WTC11 (cell line): ENCODE measurements around the gene ZFAND3. TPM values are rescaled to one million over a fixed set of nuclear protein-coding genes. Genes with fewer than 3 reads are reported as not detected.

Experiments used
- ATAC-seq: fragments of 200-7000 bp; cut with Tn5 transposase; 2 replicates; pipeline ENCODE4 v1.10.0; 2021; ENCODE audit warnings: mild to moderate bottlenecking, moderate library complexity
- CTCF ChIA-PET: fragments of 300-600 bp; sonication (Branson Sonifier 250); formaldehyde crosslinking; loops from one replicate; lab custom pipeline; 2021; ENCODE audit warnings: antibody characterized with exemption; lab: Charles Lee
- POLR2A ChIA-PET: fragments of 350-600 bp; sonication (Branson Sonifier 250); formaldehyde crosslinking; loops from one replicate; lab custom pipeline; 2021; ENCODE audit warnings: antibody characterized with exemption; lab: Charles Lee
- DNase-seq: peaks from one replicate; pipeline ENCODE4 v3.0.0; 2021; ENCODE audit warnings: low spot score
- H3K27ac Mint-ChIP-seq: 2 replicates; pipeline ENCODE4 v1.8.0; 2021; ENCODE audit warnings: mixed read lengths
- H3K27me3 Mint-ChIP-seq: 2 replicates; pipeline ENCODE4 v1.8.0; 2021; ENCODE audit warnings: low read depth, mild to moderate bottlenecking, moderate library complexity, mixed read lengths
- H3K36me3 Mint-ChIP-seq: 2 replicates; pipeline ENCODE4 v1.8.0; 2021; ENCODE audit warnings: mixed read lengths
- H3K4me1 Mint-ChIP-seq: 2 replicates; pipeline ENCODE4 v1.8.0; 2022; ENCODE audit warnings: mixed read lengths
- H3K4me3 Mint-ChIP-seq: 2 replicates; pipeline ENCODE4 v1.8.0; 2021; ENCODE audit warnings: mild to moderate bottlenecking, moderate library complexity, mixed read lengths
- H3K9me3 Mint-ChIP-seq: 2 replicates; pipeline ENCODE4 v1.8.0; 2021; ENCODE audit warnings: mixed read lengths
- ATF6 ChIP-seq: sonication (generic); formaldehyde crosslinking; IDR thresholded peaks from 2 replicates; pipeline ENCODE4 v1.8.1; 2023; ENCODE audit warnings: mild to moderate bottlenecking, missing genetic modification reagents
- CBFB ChIP-seq: sonication (generic); formaldehyde crosslinking; IDR thresholded peaks from 2 replicates; pipeline ENCODE4 v1.8.1; 2022; ENCODE audit warnings: mild to moderate bottlenecking, low read depth, missing genetic modification reagents
- E2F1 ChIP-seq: sonication (generic); formaldehyde crosslinking; IDR thresholded peaks from 2 replicates; pipeline ENCODE4 v1.8.0; 2022; ENCODE audit warnings: mild to moderate bottlenecking, missing genetic modification reagents
- EMX1 ChIP-seq: fragments of 250-450 bp; sonication (Bioruptor Pico); IDR thresholded peaks from 2 replicates; pipeline ENCODE4 v1.8.0; 2021; ENCODE audit warnings: mild to moderate bottlenecking
- ETV6 ChIP-seq: sonication (generic); formaldehyde crosslinking; IDR thresholded peaks from 2 replicates; pipeline ENCODE4 v1.8.1; 2022; ENCODE audit warnings: mild to moderate bottlenecking, missing genetic modification reagents
- GABPB1 ChIP-seq: sonication (generic); formaldehyde crosslinking; IDR thresholded peaks from 2 replicates; pipeline ENCODE4 v1.8.1; 2023; ENCODE audit warnings: mild to moderate bottlenecking, missing genetic modification reagents
- NFE2L1 ChIP-seq: sonication (generic); formaldehyde crosslinking; IDR thresholded peaks from 2 replicates; pipeline ENCODE4 v1.8.1; 2023; ENCODE audit warnings: missing genetic modification reagents
- NFYB ChIP-seq: sonication (generic); formaldehyde crosslinking; conservative IDR thresholded peaks from 2 replicates; pipeline ENCODE4 v1.8.0; 2022; ENCODE audit warnings: low read depth, missing genetic modification reagents
- NR1H2 ChIP-seq: sonication (generic); formaldehyde crosslinking; IDR thresholded peaks from 2 replicates; pipeline ENCODE4 v1.9.0; 2021; ENCODE audit warnings: mild to moderate bottlenecking, moderate library complexity, missing genetic modification reagents
- PREB ChIP-seq: sonication (generic); formaldehyde crosslinking; IDR thresholded peaks from 2 replicates; pipeline ENCODE4 v1.8.1; 2022; ENCODE audit warnings: mild to moderate bottlenecking, missing genetic modification reagents, moderate library complexity, borderline replicate concordance
- SMAD4 ChIP-seq: sonication (generic); formaldehyde crosslinking; IDR thresholded peaks from 2 replicates; pipeline ENCODE4 v1.8.0; 2022; ENCODE audit warnings: mild to moderate bottlenecking, missing genetic modification reagents
- STAT6 ChIP-seq: sonication (generic); formaldehyde crosslinking; conservative IDR thresholded peaks from 2 replicates; pipeline ENCODE4 v1.8.1; 2023; ENCODE audit warnings: mild to moderate bottlenecking, low read depth, missing genetic modification reagents, moderate library complexity
- TEAD4 ChIP-seq: sonication (generic); formaldehyde crosslinking; IDR thresholded peaks from 2 replicates; pipeline ENCODE4 v1.8.0; 2022; ENCODE audit warnings: mild to moderate bottlenecking, missing genetic modification reagents
- TP53 ChIP-seq: sonication (generic); formaldehyde crosslinking; IDR thresholded peaks from 2 replicates; pipeline ENCODE4 v1.8.1; 2023; ENCODE audit warnings: mild to moderate bottlenecking, missing genetic modification reagents
- USF1 ChIP-seq: sonication (generic); formaldehyde crosslinking; IDR thresholded peaks from 2 replicates; pipeline ENCODE4 v1.8.0; 2022; ENCODE audit warnings: mild to moderate bottlenecking, missing genetic modification reagents
- ZNF396 ChIP-seq: fragments of 250-450 bp; sonication (Bioruptor Pico); IDR thresholded peaks from 2 replicates; pipeline ENCODE4 v1.8.0; 2021; ENCODE audit warnings: mild to moderate bottlenecking, moderate library complexity, borderline replicate concordance
- ZNF423 ChIP-seq: fragments of 250-450 bp; sonication (Bioruptor Pico); IDR thresholded peaks from 2 replicates; pipeline ENCODE4 v2.1.2; 2022; ENCODE audit warnings: mild to moderate bottlenecking, moderate library complexity
- total RNA-seq: library from RNA; stranded (reverse); gene quantifications from 3 replicates; pipeline ENCODE4 v1.2.3, GENCODE V29; 2021

ZFAND3 gene
- total RNA-seq, 1 experiment from 2014 or later, result 50.3 TPM

- no peak for TF ChIP-seq STAT6 (CRISPR knock-in tag)
Observed at GRCh38 chr6:37952027-37952426, 132.5 kb downstream of the ZFAND3 start (continued).

GRCh38 chr6:37954791-37955190 lies 135.3 kb downstream of the ZFAND3 start:
- no peak overlapping the region for H3K4me3 Mint-ChIP-seq

GRCh38 chr6:37956711-37957275 lies 137.3 kb downstream of the ZFAND3 start:
- ChIA-PET CTCF (no interaction called here), POLR2A (no interaction called here)
- Mint-ChIP-seq H3K9me3 (peaks cover 5% of the 10 kb centered on the region), H3K4me1 (peaks cover 17% of the 10 kb centered on the region), H3K4me3 (no peak overlapping the region), H3K27ac (no peak overlapping the region), H3K27me3 (no peaks in the 10 kb centered on the region), H3K36me3 (peaks cover 3% of the 10 kb centered on the region)
- DNase-seq, result no peak
- ATAC-seq, result no peak
- TF ChIP-seq NR1H2 (CRISPR knock-in tag), result no peak
- no peak for TF ChIP-seq TEAD4 (CRISPR knock-in tag)
- TF ChIP-seq NFE2L1 (CRISPR knock-in tag), result no peak
- TF ChIP-seq PREB (CRISPR knock-in tag), result no peak
- no peak for TF ChIP-seq SMAD4 (CRISPR knock-in tag)
- no peak for TF ChIP-seq STAT6 (CRISPR knock-in tag)
- TF ChIP-seq ZNF423, result no peak
- no peak for TF ChIP-seq TP53 (CRISPR knock-in tag)
- no peak for TF ChIP-seq EMX1 (CRISPR knock-in tag)
- TF ChIP-seq E2F1 (CRISPR knock-in tag), result no peak
- TF ChIP-seq NFYB (CRISPR knock-in tag), result no peak
- TF ChIP-seq ZNF396 (CRISPR knock-in tag), result no peak
- no peak for TF ChIP-seq GABPB1 (CRISPR knock-in tag)

More at GRCh38 chr6:37954791-37955190, 135.3 kb downstream of the ZFAND3 start:
- no peaks in the 10 kb centered on the region for H3K9me3 Mint-ChIP-seq
- H3K4me1 Mint-ChIP-seq, result peaks cover 17% of the 10 kb centered on the region
- ChIA-PET CTCF (interaction anchor here (0.6 kb wide), 1 partner anchor 250 kb away, joined by 3 read pairs; no protein-coding TSS in a partner anchor), POLR2A (interaction anchor here (0.6 kb wide), 1 partner anchor 142 kb away, joined by 4 read pairs; no protein-coding TSS in a partner anchor)
- no peak for DNase-seq
- ATAC-seq, result peak; percentile 90
- H3K27me3 Mint-ChIP-seq, result no peaks in the 10 kb centered on the region
- H3K27ac Mint-ChIP-seq, result no peak overlapping the region
- H3K36me3 Mint-ChIP-seq, result no peaks in the 10 kb centered on the region
- no peak for TF ChIP-seq CBFB (CRISPR knock-in tag)
- no peak for TF ChIP-seq ETV6 (CRISPR knock-in tag)
- no peak for TF ChIP-seq ATF6 (CRISPR knock-in tag)
- no peak for TF ChIP-seq USF1 (CRISPR knock-in tag)
